OCI-LY3 (cell line): ENCODE results near the gene PCSK1N.

ENCODE experiments used
- EZH2phosphoT487 ChIP-seq: fragments of 200-600 bp; shearing (Covaris generic); IDR thresholded peaks from 2 replicates; pipeline ENCODE4 v1.6.1; 2018; ENCODE audit warnings: antibody characterized with exemption, mixed run types, low read depth
- TF ChIP-seq, protein P1 (sequence below): fragments of 200-600, 300-600 bp; sonication (generic); IDR thresholded peaks from 2 replicates; pipeline ENCODE4 v1.5.1; 2014; ENCODE audit warnings: antibody characterized with exemption, low read length, low read depth

DNA sequence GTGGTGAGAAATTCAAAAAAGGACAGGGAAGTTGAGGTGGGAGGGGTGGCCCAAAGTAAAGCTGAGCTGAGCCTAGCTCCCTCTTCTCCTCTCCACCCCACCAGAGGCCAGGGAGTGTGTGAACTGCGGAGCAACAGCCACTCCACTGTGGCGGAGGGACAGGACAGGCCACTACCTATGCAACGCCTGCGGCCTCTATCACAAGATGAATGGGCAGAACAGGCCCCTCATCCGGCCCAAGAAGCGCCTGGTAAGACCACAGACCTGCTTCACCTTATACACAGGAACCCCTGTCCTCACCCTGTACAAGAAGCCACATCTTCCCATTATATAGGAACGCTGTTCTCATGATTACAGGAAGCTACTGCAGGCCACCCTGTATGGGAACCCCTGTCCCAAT lies 43.2 kb downstream of the PCSK1N start:
- TF ChIP-seq, protein P1, sequence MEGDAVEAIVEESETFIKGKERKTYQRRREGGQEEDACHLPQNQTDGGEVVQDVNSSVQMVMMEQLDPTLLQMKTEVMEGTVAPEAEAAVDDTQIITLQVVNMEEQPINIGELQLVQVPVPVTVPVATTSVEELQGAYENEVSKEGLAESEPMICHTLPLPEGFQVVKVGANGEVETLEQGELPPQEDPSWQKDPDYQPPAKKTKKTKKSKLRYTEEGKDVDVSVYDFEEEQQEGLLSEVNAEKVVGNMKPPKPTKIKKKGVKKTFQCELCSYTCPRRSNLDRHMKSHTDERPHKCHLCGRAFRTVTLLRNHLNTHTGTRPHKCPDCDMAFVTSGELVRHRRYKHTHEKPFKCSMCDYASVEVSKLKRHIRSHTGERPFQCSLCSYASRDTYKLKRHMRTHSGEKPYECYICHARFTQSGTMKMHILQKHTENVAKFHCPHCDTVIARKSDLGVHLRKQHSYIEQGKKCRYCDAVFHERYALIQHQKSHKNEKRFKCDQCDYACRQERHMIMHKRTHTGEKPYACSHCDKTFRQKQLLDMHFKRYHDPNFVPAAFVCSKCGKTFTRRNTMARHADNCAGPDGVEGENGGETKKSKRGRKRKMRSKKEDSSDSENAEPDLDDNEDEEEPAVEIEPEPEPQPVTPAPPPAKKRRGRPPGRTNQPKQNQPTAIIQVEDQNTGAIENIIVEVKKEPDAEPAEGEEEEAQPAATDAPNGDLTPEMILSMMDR = no peak
- TF ChIP-seq EZH2phosphoT487 = no peak
